Uterus (tissue), 4 donors: ENCODE measurements around the gene FOXA3. TPM values are rescaled to one million over a fixed set of nuclear protein-coding genes. Genes with fewer than 3 reads are reported as not detected.
A peak's percentile ranks its signal among the peaks of the same experiment; 100 is the strongest.

Experiments used
- DNase-seq, 2 donors: peaks; one replicate each; pipeline ENCODE4 v3.0.0-alpha.2; 2019 to 2020
- H3K27ac ChIP-seq, 2 donors: fragments of 200-600 bp; sonication (generic); 1 replicate in 1 of 2; 2 replicates in 1 of 2; pipeline ENCODE4 v1.5.1; 2016 to 2018
- H3K27me3 ChIP-seq, 2 donors: fragments of 200-600 bp; sonication (generic); one replicate each; pipeline ENCODE4 v1.5.1; 2018 to 2019; ENCODE audit warnings: control low read depth in 1 of 2
- H3K36me3 ChIP-seq, 2 donors: fragments of 200-600 bp; sonication (generic); one replicate each; pipeline ENCODE4 v1.5.1; 2019; ENCODE audit warnings: control low read depth in 1 of 2
- H3K4me1 ChIP-seq, 2 donors: fragments of 200-600 bp; sonication (generic); one replicate each; pipeline ENCODE4 v1.5.1; 2018 to 2019; ENCODE audit warnings: control low read depth in 1 of 2
- H3K4me3 ChIP-seq, 2 donors: fragments of 200-600 bp; sonication (generic); 1 replicate in 1 of 2; 2 replicates in 1 of 2; pipeline ENCODE4 v1.5.1; 2018 to 2019; ENCODE audit warnings: mild to moderate bottlenecking in 1 of 2
- H3K9me3 ChIP-seq, 2 donors: fragments of 200-600 bp; sonication (generic); one replicate each; pipeline ENCODE4 v1.5.1; 2019; ENCODE audit warnings: control low read depth in 1 of 2
- POLR2A ChIP-seq, 2 donors: fragments of 450-650 bp; IDR thresholded peaks; one replicate each; pipeline ENCODE4 v1.6.1; 2016; ENCODE audit warnings: antibody characterized with exemption in 2 of 2, mild to moderate bottlenecking in 1 of 2, moderate library complexity in 1 of 2
- intact Hi-C: fragments of 100-400 bp; cut with DNase I; formaldehyde crosslinking; loops from one replicate; pipeline ENCODE4 v1.15.1; 2023; ENCODE audit warnings: low total_unique reads
- total RNA-seq, 4 donors: library from RNA; depleted of rRNA in 3 of 4; stranded (reverse); fragments of >200 nt in 3 of 4; gene quantifications; one replicate each; pipeline versions ENCODE4 v1.1.0 to v1.2.4, GENCODE V29; 2014 to 2023
- TF ChIP-seq, protein P1 (sequence below), 4 experiments: fragments of 200-600 bp in 2 of 4; fragments of 450-650 bp in 2 of 4; sonication (generic) in 2 of 4; IDR thresholded peaks; one replicate each; pipeline ENCODE4 v1.5.1; 2016 to 2019; ENCODE audit warnings: antibody characterized with exemption in 4 of 4, mild to moderate bottlenecking in 2 of 4, moderate library complexity in 1 of 4
- donor health status: DM: yes; HTN: yes; CAD: no.

Gene FOXA3
- total RNA-seq, 4 donors from 2014 or later = not detected

DNA sequence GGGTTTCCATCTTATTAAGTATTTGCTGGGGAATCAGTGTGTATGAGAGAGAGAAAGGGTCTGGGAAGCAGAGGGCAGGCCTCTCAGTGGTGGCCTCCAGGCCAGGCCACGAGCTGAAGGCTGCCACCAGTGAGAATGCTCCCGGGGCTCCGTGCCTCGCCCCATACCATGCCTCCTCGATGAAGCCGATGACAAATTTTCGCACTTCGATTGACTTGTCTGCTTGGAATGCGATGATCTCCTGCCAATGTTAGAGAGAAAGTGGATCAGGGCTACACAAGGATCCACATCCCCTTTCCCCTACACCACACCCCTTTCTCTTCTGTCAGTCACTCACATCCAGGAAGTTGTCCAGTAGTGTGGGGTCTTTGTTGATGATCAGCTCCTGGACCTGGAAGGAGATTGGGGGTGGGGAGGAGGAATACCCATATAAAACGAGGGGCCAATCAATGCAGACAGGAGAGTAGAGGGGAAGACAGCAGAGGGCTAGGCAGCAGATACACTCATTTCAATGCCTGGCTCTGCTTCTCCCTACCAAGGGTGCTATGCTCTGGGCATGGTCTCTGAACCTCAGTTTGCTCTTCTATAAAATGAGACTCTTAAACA is 11.9 kb upstream of the FOXA3 start:
- Histone ChIP-seq H3K9me3 (no peaks in the 10 kb centered on the region), H3K4me1 (no peaks in the 10 kb centered on the region), H3K27ac (no peak overlapping the region), H3K27me3 (no peaks in the 10 kb centered on the region), H3K36me3 (no peaks in the 10 kb centered on the region), H3K4me3 (no peak overlapping the region)
- intact Hi-C loops = no loop called here
- DNase-seq = no peak
- TF ChIP-seq, protein P1, sequence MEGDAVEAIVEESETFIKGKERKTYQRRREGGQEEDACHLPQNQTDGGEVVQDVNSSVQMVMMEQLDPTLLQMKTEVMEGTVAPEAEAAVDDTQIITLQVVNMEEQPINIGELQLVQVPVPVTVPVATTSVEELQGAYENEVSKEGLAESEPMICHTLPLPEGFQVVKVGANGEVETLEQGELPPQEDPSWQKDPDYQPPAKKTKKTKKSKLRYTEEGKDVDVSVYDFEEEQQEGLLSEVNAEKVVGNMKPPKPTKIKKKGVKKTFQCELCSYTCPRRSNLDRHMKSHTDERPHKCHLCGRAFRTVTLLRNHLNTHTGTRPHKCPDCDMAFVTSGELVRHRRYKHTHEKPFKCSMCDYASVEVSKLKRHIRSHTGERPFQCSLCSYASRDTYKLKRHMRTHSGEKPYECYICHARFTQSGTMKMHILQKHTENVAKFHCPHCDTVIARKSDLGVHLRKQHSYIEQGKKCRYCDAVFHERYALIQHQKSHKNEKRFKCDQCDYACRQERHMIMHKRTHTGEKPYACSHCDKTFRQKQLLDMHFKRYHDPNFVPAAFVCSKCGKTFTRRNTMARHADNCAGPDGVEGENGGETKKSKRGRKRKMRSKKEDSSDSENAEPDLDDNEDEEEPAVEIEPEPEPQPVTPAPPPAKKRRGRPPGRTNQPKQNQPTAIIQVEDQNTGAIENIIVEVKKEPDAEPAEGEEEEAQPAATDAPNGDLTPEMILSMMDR (IDR thresholded peaks at IDR 0.05) = no peak
- no peak for TF ChIP-seq POLR2A (IDR thresholded peaks at IDR 0.05)

DNA sequence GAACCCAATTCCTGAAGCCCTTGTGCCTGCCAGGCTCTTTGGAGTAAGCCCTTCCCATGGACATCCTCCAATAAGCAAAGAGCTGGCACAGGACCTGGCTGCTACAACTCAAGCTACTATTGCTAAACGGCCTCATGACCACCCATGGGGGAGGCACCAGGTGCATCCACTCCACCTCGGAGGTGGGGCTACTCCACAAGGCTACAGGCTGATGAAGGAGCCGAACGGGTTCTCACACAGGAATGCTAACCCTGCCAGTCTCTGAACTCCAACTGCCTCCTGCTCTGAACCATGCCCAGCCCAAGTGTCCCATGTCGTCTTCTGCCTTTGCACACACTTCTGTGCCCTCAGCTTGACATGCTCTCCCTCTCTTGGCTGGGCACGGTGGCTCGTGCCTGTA is 11.1 kb upstream of the FOXA3 start:
- Histone ChIP-seq H3K36me3 (no peaks in the 10 kb centered on the region), H3K27ac (no peak overlapping the region)
- DNase-seq = no peak

DNA sequence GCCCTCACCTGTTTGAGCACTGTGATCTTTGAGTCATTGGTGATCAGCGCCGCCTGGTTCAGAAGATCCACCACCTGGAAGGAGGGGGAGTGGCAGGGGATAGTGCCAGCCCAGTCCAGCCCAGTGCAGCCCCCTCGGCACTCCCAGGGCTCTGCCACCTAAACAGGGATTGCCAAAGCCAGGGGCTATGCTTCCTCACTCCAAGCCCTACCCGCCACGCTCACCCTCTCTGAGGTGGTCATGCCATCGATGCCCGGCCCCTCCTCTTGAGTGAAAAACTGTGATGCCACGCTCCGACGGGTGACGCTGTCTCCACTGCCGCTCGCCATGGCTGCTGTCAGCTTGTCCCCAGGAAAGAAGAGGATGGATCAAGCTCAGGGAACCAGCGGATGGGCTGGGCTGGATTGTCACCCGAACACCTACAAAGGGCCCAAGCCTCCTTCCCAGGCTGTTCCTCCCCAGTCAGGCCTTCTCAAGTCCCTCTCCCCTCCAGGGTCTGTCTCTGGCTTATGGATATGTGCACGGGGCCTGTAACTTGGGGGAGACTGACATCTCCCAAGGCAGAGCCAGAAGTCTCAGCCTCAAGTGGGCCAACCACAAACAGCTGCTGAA is 9.9 kb upstream of the FOXA3 start:
- Histone ChIP-seq H3K36me3 (no peaks in the 10 kb centered on the region), H3K27ac (no peak overlapping the region), H3K4me3 (no peak overlapping the region), H3K27me3 (no peaks in the 10 kb centered on the region), H3K9me3 (no peaks in the 10 kb centered on the region), H3K4me1 (no peaks in the 10 kb centered on the region)
- TF ChIP-seq, protein P1 (IDR thresholded peaks at IDR 0.05) = no peak
- TF ChIP-seq POLR2A (IDR thresholded peaks at IDR 0.05) = no peak
- intact Hi-C loops = no loop called here
- DNase-seq = no peak

More for the DNA sequence above, 11.1 kb upstream of the FOXA3 start:
- H3K27me3 ChIP-seq = no peaks in the 10 kb centered on the region
- no peaks in the 10 kb centered on the region for H3K4me1 ChIP-seq
- TF ChIP-seq, protein P1 (IDR thresholded peaks at IDR 0.05) = no peak
- TF ChIP-seq POLR2A (IDR thresholded peaks at IDR 0.05) = no peak
- intact Hi-C loops = no loop called here
- H3K4me3 ChIP-seq = no peak overlapping the region
- H3K9me3 ChIP-seq = no peaks in the 10 kb centered on the region

DNA sequence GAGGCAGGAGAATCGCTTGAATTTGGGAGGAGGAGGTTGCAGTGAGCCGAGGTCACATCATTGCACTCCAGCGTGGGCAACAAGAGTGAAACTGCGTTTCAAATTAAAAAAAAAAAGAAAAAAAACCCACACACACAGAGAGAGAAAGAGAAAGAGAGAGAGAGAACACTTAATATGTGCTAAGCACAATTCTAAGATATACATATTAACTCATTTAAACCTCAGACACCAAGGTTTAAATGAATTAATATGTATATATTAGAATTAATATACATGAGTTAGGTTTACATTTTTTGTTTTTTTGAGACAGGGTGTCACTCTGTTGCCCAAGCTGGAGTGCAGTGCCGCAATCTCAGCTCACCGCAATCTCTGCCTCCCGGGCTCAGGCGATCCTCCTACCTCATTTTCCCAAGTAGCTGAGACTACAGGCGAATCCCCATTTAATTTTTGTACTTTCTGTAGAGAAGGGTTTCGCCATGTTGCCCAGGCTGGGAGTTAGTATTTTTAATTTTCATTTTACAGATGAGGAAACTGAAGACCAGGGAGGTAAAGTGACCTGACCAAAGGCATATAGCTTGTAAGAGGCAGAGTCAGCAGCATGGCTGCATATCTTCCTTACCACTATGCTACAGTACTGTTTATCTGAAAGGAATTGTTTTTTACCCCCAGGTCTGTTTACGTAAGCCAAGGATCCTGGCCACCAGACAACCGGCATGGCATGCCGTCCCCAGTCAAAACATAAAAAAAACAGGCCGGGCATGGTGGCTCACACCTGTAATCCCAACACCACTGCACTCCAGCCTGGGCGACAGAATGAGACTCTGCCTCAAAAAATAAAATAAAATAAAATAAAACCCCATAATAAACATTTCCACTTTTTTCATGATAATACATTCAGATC is 3.5 kb upstream of the FOXA3 start:
- TF ChIP-seq POLR2A (IDR thresholded peaks at IDR 0.05) = no peak
- TF ChIP-seq, protein P1 (IDR thresholded peaks at IDR 0.05) = no peak
- no peaks in the 10 kb centered on the region for H3K9me3 ChIP-seq
- intact Hi-C loops = no loop called here
- H3K36me3 ChIP-seq = no peaks in the 10 kb centered on the region
- H3K4me1 ChIP-seq = peaks cover 0 to 11% of the 10 kb centered on the region in 2 donors
- no peak overlapping the region for H3K4me3 ChIP-seq
- H3K27ac ChIP-seq = no peak overlapping the region
- H3K27me3 ChIP-seq = peaks cover 7 to 9% of the 10 kb centered on the region in 2 donors
- DNase-seq = no peak

DNA sequence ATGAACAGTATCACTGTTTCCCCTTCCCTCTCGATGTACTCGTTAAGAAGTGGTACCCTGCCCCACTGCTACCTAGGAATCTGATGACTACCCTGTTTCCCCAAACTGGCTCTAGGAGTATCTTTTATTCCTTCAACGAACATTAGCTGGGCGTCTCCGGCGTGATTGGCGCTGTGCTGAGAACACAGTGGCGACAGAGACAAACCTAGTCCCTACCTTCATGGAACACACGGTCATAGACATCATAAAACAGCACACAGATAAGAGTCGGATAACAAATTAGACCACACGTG is 1.9 kb upstream of the FOXA3 start:
- H3K9me3 ChIP-seq = no peaks in the 10 kb centered on the region
- H3K4me1 ChIP-seq = peaks cover 0 to 11% of the 10 kb centered on the region in 2 donors
- intact Hi-C loops = no loop called here
- no peak for TF ChIP-seq POLR2A (IDR thresholded peaks at IDR 0.05)
- TF ChIP-seq, protein P1 (IDR thresholded peaks at IDR 0.05) = no peak
- no peak for DNase-seq
- peak overlapping the region; percentile 88 for H3K27ac ChIP-seq
- H3K4me3 ChIP-seq = peak overlapping the region; percentile 68 to 99
- H3K36me3 ChIP-seq = no peaks in the 10 kb centered on the region
- H3K27me3 ChIP-seq = peaks cover 7 to 9% of the 10 kb centered on the region in 2 donors
